Measurements from ENCODE around the gene SMC4. TPM values are rescaled to one million over a fixed set of nuclear protein-coding genes. Genes with fewer than 3 reads are reported as not detected.
A peak's percentile ranks its signal among the peaks of the same experiment; 100 is the strongest.

Gene SMC4
- total RNA-seq, 1 donor from 2014 or later: 26.8 TPM

GRCh38 chr3:160475884-160476283 is 76.4 kb downstream of the SMC4 start:
- DNase-seq (ENCODE audit: low read depth in 2 of 2): no peak

DNA sequence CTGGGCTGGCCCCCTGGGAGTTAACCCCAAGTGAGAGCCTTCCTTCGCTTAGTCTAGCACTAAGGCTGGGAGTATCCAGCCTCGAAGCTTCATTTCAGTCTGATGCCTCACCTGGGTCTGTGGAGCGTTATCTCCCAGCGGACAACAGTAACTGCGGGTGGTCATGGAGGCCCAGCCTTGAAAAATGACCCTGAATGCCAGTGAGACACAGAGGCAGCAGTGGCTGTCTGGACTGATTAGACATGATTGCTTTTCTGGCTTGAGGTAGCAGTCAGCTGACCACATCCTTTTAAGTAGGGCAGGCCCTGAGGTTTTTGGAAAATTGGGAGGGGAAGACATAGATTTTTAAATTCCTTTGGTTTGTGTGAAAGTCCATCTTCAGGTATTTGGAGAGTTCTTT is 78.3 kb downstream of the SMC4 start:
- no peak for DNase-seq (ENCODE audit: low read depth in 2 of 2)

GRCh38 chr3:160478338-160478737 is 78.9 kb downstream of the SMC4 start:
- no peak for DNase-seq (ENCODE audit: low read depth in 2 of 2)

DNA sequence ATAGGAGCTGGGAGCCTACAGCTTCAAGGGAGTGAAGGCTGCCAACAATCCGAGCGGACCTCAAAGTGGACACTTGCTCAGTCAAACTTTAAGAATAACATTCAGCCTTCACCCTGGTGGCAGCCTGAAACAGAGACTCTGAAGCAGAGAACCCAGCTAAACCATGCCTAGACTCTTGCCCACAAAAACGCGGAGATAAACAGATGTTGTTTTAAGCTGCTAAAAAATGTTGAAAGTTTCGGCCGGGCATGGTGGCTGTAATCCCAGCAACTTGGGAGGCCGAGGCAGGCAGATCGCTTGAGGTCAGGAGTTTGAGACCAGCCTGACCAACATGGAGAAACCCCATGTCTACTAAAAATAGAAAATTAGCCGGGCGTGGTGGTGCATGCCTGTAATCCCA is 79.9 kb downstream of the SMC4 start:
- DNase-seq (ENCODE audit: low read depth in 2 of 2): no peak

GRCh38 chr3:160480931-160481330 is 81.5 kb downstream of the SMC4 start:
- DNase-seq (ENCODE audit: low read depth in 2 of 2): no peak

DNA sequence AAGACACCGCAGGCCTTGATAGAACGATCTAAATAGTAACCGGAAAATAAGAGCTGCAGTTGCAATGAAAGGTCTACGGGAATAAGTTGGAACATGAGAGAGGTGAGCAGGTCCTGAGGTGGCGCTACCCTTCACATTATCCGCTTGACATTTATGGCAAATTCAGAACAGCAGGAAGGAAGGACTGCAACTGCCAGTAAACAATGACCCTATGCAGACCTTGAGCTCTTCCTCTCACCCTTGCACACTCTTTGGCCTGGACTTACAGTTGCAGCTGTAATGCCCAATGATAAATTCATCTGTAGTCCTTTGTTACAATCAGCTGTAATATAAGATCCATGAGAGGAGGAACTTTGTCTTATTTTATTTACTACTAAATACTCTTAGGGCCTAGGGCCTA is 82.4 kb downstream of the SMC4 start:
- DNase-seq (ENCODE audit: low read depth in 2 of 2): peak; percentile 10 to 27

GRCh38 chr3:160482796-160483195 is 83.3 kb downstream of the SMC4 start:
- DNase-seq (ENCODE audit: low read depth in 2 of 2): no peak

Other genes starting within 250 kb of the SMC4 start
- under 0.01 TPM in 1 of 2 replicates, not detected in the other for gene C3orf80, start 174.2 kb upstream of the SMC4 start, total RNA-seq
- 13.9 and 15.7 TPM in 2 replicates for gene IFT80, start 425 bp upstream of the SMC4 start, total RNA-seq
- 9.9 and 13.1 TPM in 2 replicates for gene TRIM59, start 50.1 kb downstream of the SMC4 start, total RNA-seq
- 19.6 and 20.2 TPM in 2 replicates for gene KPNA4, start 165.9 kb downstream of the SMC4 start, total RNA-seq